ENCODE measurements around the gene RNU6-9. TPM values are rescaled to one million over a fixed set of nuclear protein-coding genes. Genes with fewer than 3 reads are reported as not detected.

Gene RNU6-9
- total RNA-seq, 1 experiment from 2014 or later, result not detected

DNA sequence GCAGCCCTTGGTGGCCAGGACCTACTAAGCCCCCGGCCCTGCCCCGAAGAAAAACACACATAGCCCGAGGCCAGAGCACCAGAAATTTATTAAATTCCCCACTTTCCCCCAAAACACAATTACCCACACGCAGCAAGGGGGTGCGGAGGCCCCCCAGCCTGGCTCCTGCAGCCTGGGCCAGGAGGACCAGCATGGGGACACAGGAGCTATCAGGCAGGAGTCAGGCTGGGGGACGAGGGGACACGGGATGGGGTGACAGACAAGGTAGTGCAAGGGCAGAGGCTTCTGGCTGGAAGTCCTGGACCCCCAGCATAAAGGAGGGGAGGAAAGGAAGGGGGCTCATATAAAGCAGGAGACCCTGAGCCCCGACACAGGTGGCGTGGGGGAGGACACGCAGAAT lies 3.1 kb downstream of the RNU6-9 start:
- DNase-seq (ENCODE audit: extremely low read depth, low read depth), result no peak

GRCh38 chr19:896999-897398 lies 3.7 kb downstream of the RNU6-9 start:
- no peak for DNase-seq (ENCODE audit: extremely low read depth, low read depth)

GRCh38 chr19:897442-898039 lies 4.3 kb downstream of the RNU6-9 start:
- DNase-seq (ENCODE audit: extremely low read depth, low read depth), result no peak

DNA sequence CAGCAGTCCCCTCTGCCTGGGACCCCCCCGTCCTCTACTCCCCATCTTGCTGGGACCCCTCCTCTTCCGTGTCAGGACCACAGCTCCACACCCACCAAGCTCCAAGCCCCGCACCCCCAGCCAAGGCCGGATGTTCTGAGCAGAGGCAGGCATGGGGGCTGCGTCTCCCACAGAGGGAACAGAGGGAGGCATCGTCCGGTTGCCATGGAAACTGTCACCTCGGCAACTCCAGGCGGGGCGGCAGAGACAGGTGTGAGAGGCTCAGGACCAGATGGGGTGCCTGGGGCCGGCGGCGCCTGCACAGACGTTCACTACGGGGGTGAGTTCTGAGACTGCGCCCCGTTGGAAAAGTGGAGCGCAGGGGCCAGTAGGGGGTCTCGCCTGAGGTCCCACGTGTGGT lies 5.4 kb downstream of the RNU6-9 start:
- no peak for DNase-seq (ENCODE audit: extremely low read depth, low read depth)

DNA sequence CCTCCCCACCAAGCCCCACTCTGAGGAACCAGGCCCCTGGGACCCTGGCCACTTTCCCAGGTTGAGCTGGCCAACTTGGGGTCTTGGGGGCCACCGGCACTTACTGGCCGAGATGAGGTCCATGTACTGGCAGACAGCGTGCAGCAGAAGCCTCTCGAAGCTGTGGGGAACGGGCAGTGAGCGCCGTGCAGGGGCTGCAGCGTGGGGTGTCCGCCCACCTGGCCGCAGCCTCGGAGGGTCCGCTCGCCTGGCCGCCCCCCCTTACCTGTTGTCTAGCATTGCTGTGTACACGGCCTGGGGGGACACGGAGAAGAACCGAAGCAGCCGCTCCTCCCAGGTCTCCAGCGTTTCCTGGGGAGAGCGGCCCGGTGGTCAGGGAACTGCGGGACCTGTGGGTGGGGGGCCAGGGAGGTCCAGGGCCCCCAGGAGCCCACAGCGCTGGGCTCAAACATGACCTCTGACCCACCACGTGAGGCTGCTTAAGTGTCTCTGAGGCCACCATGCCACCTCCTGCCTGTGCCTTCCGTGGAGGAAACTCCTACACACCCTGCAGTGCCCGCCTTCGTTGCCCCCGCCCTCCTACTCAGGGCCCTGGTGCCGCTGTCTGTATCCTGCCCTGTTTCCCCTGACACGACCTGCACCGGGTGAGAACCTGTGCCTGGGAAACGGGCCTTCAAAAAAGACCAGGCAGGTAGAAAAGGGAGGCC lies 6.2 kb downstream of the RNU6-9 start:
- DNase-seq (ENCODE audit: extremely low read depth, low read depth), result no peak

DNA sequence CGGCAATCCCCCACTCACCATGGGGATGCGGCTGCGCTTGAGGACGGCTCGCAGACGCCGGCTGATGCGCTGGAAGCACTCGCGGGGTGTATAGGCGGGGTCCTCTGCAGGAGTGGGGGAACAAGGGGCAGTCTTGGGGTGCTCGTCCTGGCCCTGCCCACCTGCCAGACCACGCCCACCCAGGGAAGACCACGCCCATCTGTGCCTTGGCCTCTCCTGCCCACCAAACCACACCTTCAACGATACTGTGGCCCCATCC lies 6.7 kb downstream of the RNU6-9 start:
- DNase-seq (ENCODE audit: extremely low read depth, low read depth), result no peak

- no peak for DNase-seq (ENCODE audit: extremely low read depth, low read depth)
These were observed 7.2 kb downstream of the RNU6-9 start for GRCh38 chr19:900302-901111.

DNA sequence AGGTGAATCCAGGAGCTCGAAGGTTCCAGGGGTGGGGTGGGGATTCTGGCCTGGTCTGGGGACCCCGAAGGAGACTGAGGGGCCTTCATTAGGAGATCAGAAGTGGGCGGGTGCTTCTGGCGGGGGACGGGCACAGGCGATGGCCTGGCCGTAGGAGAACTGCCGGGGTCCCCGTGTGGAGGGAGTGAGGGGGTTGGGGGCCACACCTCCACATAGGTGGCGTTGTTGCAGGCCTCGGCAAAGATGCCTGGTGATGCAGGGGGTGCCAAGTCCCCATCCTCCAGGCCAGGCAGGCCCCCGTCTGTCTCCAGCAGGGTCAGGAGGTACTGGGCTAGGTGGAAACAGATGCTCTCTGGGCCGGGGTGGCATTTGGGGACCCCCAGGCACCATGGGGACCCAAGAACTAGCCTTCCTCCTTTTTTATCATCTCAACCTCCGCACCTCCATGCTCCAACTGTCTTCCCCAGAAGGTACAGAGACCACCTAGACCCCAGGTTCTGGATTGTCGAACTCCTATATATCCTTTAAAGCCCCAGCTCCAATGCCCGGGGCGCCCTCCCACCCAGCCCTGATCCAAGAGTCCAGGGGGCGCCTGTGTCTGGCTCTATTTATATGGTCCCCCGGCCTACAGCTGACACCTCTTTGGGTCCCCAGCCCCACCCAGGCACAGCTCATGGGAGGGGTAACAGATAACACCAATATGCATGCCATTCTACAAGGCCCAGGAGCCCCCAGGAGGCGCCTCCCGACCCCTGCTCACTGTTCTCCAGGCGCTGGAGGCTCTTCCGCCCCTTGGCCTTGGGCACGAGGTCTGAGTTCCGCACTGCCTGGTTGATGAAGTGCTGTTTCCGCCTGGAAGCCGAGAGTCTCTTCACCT lies 8.2 kb downstream of the RNU6-9 start:
- DNase-seq (ENCODE audit: extremely low read depth, low read depth), result no peak

GRCh38 chr19:902093-902370 lies 8.7 kb downstream of the RNU6-9 start:
- no peak for DNase-seq (ENCODE audit: extremely low read depth, low read depth)

DNA sequence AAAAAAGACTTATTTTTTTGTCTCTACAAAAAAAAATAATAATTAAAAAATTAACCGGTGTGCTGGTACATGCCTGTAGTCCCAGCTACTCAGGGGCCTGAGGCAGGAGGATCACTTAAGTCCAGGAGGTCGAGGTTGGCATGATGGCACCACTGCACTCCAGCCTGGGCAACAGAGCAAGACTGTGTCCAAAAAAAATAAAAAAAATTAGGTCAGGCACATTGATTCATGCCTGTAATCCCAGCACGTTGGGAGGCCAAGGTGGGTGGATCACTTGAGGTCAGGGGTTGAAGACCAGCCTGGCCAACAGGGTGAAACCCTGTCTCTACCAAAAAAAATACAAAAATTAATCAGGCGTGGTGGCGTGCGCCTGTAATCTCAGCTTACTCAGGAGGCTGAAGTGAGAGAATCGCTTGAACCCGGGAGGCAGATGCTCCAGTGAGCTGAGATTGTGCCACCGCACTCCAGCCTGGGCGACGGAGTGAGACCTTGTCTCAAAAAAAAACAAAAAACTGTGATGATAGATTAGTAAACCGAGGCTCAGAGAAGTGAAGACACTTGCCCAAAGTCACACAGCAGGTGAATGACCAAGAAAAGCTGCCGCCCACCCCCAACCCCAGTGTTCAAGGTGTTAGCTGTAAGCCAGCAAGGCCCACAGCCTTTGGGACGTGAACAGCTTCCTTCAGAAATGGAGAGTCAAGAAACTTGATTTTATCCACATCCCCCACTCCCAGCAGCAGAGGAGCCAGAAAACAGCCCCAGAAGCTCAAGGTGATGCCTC lies 9.4 kb downstream of the RNU6-9 start:
- no peak for DNase-seq (ENCODE audit: extremely low read depth, low read depth)

DNA sequence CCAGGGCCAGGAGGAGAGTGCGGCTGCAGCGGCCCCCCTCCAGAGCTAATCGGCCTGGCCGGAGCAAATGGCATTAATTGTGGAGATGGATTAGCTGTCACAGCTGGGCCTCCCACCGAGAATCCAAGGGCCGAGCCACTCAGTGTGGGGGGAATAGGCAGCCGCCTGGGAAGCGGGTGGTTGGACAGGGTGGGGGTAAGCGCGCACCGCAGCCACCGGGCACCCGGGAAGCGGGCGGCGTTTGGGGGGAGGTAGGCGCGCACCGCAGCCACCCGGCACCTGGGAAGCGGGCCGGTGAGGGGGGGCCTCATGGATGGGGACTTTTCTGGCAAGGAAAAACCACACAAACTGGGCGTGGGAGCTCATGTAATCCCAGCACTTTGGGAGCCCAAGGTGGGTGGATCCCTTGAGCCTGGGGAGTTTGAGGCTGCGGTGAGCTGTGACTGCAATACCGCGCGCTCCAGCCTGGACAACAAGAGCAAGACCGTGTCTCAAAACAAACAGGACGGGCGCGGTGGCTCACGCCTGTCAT lies 10.0 kb downstream of the RNU6-9 start:
- DNase-seq (ENCODE audit: extremely low read depth, low read depth), result no peak

- no peak for DNase-seq (ENCODE audit: extremely low read depth, low read depth)
These were observed 11.3 kb downstream of the RNU6-9 start for GRCh38 chr19:904545-904944.

GRCh38 chr19:906480-906879 lies 13.2 kb downstream of the RNU6-9 start:
- no peak for DNase-seq (ENCODE audit: extremely low read depth, low read depth)

DNA sequence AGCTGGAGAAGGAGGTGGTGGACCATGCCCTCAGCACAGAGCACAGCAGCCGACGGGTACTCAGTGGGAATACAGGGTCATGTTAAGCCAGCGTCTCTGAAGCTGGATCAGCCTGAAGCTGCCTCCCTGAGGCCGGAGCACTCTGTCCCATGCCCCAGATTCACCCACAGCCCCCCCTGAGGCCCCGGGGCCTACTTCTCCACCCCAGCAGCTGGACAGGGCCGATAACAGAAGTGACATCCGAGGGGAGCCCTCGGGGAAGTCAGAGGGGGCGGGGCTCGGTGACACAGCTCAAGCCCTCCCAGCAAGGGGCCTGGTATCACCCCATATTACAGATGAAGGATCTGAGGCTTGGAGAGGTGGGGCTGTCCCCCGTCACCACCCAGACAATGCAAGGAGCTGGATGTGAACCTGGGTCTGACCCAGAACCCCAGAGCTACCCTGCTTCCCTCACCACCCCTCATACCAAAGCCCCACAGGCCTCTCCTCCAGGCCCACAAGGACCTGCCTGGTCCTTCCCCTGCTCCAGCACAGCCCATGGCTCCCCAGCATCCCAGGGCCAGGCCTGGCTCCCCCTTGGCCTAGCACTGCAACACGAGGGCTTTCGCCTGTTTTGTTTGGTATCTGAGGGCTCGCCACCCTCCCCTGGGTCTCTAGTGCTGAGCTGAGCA lies 14.0 kb downstream of the RNU6-9 start:
- no peak for DNase-seq (ENCODE audit: extremely low read depth, low read depth)

- no peak for DNase-seq (ENCODE audit: extremely low read depth, low read depth)
These were observed 18.1 kb downstream of the RNU6-9 start for GRCh38 chr19:911197-912033.

DNA sequence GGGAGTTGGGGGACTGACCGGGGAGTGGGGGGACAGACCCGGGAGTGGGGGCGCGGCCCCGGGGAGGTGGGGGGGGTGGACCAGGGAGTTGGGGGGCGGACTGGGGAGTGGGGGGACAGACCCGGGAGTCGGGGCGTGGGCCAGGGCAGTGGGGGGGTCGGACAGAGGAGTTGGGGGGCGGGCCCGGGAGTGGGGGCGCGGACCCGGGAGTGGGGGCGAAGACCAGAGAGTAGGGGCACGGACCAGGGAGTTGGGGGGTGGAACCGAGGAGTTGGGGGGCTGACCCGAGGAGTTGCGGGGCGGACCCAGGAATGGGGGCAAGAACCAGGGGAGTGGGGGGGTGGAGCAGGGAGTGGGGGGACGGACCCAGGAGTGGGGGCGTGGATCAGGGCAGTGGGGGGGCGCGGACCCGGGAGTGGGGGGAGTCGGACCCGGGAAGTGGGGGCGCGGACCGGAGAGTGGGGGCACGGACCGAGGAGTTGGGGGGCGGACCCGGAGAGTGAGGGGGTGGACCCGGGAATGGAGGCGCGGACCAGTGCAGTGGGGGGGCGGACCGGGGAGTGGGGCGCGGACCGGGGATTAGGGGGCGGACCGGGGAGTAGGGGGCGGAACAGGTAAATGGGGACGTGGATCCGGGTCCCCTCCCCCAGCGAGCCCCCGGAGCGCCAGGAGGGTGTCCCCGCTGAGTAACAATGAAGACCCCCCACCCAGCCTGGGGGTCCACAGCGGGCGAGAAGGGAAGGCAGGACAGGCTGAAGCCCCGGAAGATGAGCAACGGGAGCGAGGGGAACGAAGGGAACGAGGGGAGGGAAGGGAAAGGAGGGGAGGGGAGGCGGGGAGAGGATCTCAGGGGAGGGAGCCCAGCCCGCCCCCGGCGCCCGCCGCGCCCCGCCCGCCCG lies 19.1 kb downstream of the RNU6-9 start:
- DNase-seq (ENCODE audit: extremely low read depth, low read depth), result no peak

GRCh38 chr19:913080-913748 lies 19.9 kb downstream of the RNU6-9 start, which contains the start of gene R3HDM4:
Gene R3HDM4, minus strand, starts transcription at chr19:913219. Its CDS starts 62 bp downstream, at chr19:913157.
- DNase-seq (ENCODE audit: extremely low read depth, low read depth), result peak; percentile 43

Data from NCI-H460 (cell line).